Stimulated activated CD8-positive, alpha-beta memory T cell treated with anti-CD3 and anti-CD28 coated beads, Interleukin-7, amount 100 ng/mL, for 24 hours (primary cell): ENCODE data around the gene SLC38A8.

Source experiments
- DNase-seq: peaks from one replicate; pipeline ENCODE4 v3.0.0-alpha.2; 2020; ENCODE audit warnings: low read depth

SLC38A8 gene

DNA sequence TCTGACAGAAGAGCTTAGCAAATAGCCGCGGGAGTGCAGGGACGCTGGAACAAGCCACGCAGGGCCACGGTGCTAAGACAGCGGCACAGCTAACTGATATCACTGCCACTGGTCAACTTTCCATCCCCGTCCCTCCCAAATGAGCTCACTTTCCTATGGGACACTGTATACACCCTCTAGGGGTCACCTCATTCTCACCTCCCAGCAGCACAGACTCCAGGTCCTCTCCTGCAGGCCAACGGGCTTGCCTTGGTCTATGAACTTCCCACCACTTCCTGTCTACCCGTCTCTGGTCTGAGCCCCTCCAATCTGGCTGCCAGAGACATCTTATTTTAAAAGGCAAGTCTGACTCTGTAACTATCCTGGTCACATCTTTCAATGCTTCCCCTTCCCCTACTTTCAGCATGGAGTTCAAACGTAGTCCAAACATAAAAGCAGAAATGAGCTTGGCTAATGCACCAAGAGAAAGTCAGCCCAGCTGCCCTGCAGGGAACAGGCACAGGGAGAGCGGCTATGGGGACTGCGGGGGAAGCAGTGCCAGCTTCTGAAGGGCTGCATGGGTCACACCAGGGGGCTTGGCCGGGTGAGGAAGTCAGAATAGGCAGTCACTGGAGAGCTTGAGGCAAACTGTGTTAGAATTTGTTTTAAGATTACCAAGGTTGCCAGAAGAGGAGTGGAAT lies 26.3 kb upstream of the SLC38A8 start:
- DNase-seq, result no peak

DNA sequence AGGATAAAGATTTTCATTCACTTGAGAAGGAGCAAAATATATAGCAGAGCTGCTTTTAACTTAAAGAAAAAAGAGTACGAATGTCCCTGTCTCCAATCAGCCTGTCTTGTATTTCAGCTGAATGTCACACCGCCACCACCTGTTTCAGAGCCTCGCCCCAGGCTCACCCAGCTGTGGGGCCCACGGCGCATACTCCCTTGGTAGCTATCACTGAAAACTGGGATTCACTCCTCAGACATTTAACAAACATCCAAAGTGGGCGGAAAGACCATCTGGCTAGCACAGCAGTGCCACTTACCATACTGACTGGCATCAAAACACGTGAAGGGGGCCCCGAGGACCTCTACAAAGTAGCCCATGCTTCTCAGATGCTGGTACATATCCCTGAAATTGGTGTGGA lies 25.4 kb upstream of the SLC38A8 start:
- no peak for DNase-seq

DNA sequence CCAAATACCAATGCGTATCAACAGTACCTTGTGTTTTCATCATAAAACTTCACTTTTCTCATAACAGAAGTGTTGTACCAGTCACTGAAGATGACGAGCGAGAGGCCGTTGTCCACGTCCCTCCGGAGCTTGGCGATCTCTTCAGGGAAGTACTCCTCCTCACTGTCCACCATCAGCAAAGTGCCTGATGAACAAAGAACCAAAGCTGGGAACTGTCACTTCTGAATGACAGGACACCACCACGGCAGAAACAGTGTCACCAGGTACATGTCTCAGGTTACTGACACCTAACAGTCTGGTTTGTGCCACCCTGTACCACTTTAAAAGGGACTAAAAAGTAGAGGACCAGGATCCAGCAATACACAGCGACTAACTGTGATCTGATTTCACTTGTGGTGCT lies 25.0 kb upstream of the SLC38A8 start:
- DNase-seq, result no peak

DNA sequence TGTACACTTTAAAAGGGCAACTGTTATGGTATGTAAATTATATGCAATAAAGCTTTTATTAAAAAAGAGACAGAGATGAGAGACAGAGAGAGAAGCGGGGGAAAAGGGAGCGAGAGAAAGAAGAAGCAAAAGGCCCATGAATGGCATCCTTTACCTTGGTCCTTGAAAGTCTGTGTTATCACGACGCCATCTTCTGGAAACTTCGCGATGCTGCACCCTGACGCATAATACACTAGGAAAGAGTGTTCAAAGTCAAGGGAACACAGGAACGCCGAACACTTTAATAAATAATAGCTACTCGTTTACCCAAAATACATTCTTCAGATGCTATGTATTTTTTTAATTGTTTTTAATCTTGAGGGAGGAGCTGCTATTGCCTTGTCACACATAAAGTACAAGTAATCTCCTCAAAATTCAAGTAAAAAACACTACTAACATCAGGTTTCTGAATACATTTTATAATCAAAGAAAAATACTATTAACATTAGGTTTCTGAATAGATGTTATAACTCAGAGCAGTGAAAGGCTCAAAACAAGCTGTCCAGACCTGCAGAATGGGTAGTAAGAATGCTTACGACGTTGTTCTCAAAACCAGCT lies 23.0 kb upstream of the SLC38A8 start:
- peak; percentile 12 for DNase-seq

DNA sequence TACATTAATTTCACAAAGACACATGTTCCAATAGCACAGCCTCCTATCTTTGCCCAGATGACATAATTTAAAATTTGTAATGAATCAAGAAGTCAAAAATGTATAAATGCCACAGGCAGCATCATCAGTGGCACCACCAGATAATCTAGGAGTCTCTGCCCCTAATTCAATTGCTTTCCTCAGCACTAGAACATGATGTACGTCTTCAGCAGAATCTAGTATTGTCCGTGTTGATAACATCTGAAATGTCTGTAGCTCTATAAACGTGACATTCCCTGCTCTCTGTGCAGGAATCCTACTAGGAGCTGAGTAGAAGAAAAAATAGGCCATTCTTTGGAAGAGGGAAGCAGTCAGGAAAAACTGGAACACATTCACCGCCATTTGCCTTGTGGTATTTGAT lies 21.4 kb upstream of the SLC38A8 start:
- DNase-seq, result no peak

DNA sequence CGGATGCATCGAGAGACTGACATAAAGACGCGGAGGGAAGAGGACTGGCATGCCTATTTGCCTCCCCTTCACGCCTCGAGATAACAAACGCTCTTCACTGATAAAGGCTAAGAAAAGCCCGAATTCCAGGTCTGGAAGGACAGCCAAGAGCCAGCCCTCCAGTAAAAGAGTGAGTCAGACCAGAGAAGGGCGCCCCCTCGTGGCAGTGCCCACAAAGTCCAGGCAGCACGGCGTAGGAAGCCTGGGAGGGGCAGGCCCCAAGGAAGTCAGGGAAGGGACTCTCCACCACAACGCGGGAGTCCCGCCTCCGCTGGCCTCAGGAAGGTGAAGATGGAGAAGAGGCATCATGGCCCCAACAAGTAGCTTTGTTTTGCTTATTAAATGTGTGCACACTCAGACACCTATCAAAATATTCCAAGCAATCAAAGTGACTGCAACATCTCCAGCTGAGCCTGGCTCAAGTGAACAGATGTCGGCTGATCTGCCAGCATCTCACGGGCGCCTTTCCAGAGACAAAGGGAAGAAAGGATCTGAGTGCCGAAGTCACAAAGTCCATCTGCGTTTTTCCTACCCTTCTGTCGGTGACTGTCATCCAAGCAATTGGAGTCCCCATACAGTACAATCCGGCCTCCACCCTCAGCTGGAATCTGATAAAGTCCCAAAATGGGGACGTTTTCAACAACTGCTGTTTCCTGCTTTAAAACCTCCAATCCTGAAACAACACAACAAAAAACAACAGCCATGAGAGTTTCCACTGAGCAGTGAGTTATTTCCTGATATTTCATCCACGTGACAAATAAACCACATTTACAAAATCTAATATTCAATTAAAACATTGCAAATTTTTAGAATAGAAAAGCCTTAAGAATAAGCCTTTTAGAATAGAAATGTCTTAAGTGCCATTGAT lies 20.4 kb upstream of the SLC38A8 start:
- DNase-seq, result peak; percentile 56

DNA sequence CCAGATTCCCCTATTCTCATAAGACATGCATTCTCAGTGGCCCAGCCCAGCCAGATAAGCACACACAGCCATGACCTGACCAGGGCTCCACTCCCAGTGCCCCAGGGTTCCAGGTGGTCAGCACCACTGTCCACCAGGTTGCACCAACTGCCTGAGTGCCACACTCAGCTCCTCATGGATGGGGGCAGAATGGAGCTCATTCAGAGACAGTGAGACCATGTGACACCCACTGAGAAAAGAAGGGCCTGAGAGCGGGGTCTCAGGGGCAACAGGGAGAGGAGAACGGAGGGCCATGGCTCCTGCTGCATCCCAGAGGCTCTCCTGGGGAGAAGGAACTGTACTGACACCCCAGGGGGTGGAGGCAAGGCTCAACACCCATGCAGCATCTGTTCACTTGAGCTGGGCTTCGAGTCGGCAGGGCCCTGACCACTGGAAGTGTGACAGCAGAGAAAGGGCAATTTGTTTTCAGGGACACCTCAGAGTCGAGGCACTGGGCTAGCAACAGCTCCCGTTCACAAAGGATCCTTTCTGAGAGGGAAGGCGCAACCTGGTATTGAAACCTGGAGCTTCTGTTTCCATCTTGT lies 18.7 kb upstream of the SLC38A8 start:
- no peak for DNase-seq

DNA sequence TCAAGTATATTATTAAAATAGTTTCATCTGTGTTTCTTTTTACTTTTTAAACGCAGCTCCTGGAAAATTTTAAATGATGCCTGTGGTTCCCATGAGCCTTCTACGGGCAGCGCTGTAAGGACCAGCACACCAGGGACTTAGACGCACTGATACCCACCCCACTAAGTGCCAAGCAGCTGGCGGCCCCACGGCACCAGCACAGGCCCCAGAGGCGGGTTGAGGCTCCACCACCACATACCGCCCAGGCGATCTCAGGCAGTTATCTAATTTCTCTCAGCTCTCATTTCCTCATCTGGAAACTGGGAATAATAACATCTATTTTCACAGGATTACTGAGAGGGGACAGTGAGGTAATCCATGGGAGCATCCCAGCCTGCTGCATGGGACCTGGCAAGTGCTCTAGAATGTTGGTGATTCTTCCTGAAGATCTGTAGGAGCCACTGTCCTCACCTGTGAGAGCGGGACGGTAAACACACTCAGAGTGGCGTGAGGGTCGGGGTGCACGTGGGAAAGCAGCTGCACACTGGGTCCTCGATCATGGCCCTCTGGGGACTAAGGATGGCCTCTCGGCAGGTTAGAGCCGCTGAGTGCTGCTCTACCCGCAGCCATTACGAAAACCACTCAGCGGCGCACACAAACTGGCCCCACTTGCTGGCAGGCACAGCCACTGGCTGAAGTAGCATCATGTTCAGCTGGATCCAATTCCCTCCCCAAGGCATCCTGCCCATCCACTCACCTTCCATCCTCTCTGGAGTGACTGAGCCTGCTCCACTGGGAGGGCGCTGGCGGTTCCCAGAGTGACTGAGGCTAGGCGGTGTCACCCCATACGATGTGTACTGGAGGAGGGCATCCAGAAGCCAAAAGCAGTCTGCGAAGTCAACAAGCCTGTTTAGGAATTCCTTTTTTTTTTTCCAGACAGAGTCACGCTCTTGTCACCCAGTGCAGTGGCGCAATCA lies 17.6 kb upstream of the SLC38A8 start:
- DNase-seq, result no peak

DNA sequence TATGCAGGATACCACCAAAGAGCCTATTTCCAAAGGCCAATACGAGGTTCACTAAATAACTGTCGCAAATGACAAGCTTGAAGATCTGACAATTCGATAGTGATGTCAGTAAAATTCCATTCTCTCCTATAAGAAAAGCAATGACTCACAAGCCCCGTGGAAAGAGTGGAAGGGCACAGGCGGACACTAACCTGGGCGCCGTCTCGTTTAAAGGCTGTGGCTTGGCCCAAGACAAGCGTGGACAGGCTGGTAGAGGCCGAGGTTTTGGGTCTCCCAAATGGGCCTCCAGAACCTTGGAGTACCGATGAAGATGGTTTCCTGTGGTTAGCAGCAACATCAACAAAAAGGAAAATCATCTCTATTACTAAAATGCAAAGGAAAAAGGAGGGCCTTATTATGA lies 16.5 kb upstream of the SLC38A8 start:
- no peak for DNase-seq

DNA sequence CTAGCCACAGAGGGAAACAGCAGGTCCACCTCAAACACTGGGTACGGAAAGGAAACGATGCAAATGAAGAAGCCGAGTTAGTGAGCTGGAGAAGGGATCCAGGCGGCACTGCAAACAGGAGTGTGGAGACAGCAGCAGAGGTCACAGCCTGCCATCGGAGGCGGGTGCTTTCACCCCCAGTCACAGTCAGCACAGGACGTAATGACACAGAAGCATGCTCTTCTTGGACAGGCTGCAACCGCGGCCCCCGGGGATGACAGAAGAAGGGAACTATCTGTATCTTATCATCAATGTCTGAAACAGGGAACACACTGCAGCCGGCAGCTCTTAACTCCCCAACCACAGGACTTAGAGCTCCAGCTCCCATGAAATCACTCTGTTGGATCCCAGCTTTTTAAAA lies 16.1 kb upstream of the SLC38A8 start:
- DNase-seq, result no peak

DNA sequence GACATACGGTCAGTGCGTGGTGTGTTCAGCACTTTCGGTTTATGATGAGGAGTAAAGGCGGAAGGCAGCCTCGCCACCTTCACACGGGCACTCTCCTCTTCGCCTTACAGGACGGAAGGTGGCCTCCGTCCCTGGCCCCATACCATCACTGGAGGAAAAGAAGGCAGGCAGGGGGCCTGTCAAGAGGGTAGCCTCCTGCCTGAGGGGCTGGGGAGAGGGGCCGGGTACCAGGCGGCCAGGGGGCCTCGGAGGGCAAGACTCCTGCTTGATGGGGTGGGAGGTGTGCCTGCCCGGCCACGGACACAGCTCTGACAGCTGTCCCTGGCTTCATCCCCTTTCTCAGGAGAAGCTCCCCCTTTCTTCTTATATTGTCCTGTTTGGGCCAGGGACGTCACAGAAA lies 15.6 kb upstream of the SLC38A8 start:
- no peak for DNase-seq

DNA sequence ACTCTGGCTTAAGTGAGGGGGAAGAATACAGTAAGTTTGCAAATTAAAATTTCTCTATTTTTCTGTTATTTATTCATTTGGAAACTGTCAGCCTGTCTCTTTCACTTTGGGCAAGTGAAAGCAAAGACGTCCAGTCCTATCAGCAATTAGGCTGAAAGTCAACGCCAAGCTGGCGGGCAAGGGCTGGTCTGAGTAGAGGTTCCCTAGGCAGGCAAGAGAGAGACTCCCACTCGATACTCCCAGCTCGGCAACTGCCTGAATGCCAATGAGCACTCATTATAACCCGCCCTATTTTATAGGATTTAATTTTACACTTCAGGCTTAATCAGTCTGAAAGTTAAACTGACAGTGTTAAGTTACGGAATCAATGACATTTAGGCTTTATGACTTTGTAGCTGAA lies 14.3 kb upstream of the SLC38A8 start:
- no peak for DNase-seq

DNA sequence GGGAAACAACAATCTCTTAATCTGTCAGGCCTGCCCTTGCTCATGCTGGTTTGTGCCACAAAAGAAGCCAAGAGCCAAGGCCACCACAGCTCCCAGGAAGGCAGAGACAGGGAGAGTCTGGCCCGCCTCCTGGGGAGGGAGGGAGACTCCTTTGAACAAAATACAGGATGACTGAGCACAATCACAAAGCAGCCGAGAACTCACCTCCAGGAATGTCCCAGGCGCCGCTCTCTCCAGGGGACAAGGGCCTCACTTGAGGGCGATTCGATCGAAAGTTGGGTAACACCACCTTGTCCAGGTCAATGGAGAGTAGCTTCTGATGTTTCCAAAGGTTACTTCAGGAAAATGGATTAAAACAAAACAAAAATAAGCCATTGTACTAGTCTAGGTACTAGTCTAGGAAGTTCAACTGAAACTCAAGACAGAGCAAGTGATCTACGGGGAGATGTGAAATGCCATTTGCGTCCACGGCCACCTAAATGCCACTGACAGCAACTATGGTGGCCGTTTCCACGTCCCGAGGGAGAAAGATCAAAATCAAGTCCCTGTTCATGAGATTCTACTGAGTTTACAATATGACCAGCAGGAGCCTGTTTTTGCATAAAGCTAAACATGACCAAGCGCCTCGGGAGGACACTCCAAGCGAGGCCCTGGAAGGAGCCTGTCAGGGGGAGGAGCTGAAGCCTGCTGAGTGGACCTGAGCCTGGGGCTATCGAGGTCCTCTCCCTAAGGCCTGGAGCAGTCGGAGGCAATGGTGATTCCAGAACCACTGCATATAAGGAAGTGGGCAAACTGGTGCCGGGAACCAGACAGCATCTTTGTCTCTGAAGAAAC lies 13.4 kb upstream of the SLC38A8 start:
- no peak for DNase-seq

DNA sequence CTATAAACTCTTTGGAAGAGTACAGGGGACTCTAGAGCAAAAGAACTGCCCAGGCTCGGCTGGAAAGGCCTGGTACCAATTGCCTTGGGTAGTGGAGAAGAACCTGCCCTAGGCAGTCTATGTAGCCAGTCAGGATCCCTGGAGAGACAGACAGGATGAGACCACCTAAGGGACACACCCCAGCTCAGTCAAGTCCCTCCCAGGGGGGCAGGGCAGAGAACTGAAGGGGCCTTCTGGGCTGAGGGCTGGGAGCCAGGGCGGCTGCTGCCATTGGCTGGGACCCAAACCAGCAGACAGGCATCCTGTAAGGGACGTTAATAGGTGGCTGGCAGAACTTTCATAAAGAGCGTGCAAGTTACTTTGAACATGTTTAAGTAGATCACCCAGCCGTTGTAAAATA lies 12.8 kb upstream of the SLC38A8 start:
- DNase-seq, result no peak

DNA sequence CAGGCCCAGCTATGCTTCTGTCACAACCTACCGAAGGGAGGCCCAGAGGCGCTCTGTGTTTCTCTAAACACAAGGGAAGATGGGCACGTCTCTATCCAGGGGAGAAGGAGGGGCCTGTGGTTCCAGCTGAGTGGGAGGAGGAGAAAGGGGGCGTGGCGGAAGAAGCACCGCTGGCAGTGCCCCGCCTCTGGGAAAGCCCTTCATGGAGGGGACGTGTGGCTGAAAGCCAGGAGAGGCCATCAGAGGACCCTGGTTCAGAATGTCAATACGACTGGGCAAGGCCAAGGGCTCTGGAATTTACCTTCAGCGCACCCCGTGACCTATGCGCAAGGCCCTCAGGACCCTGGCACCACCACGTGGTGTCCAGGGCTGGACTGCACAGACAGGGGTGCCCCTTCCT lies 12.3 kb upstream of the SLC38A8 start:
- no peak for DNase-seq

DNA sequence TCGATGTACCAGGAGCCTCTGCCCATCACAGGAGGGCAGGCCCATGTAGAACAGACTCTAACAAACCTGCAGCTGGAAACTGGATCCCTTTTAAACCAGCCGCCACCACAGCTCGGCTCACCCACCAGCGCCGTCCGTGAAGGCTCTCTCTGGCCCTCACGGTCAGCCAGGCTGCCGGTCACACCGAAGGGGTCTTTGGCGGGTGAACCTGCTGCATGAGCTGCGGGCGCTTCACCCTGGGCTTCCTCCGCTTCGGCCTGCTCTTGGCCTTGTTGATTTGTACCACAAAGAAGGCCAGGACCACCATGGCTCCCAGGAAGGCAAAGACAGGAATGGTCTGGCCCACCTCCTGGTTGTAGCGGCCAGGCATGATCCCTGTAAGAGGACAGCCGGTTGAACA lies 11.7 kb upstream of the SLC38A8 start:
- DNase-seq, result no peak

DNA sequence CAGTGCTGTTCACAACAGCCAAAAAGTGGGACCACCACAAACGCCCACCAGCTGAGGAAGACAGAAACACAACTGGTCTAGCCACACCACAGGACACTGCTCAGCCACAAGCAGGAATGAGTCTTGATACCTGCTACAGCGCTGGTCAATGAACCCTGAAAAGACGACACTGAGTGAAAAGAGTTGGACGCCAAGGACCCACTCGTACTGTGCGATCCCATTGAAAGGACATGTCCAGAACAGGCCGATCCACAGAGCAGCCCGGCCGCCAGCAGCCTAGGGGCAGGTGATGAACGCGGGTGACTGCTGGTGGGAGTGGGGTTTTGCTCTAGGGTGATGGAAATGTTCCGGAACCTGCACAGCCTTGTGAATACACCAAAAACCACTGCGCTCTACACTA lies 10.6 kb upstream of the SLC38A8 start:
- DNase-seq, result no peak

DNA sequence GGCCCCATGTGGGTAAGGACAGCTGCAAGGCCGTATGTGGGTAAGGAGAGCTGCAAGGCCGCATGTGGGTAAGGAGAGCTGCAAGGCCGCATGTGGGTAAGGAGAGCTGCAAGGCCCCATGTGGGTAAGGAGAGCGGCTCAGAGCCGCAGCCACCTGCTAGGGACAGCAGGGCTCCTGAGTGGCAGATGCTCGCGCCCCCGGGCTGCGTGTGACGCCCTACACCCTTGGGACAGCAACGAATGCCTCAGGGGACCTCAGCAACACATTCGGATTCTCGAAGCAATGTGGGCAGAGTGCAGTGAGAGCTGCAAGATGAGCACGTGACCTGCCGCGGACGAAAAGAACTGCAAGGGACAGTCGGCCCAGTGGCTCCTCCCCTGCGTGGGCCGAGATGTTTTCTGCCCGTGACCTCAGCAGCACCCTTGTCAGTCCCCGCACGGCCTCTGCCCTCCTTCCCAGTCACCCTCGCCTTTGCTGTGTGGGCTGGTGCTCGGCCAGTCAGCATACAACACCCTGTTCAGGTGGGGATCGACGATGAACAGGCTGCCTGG lies 9.6 kb upstream of the SLC38A8 start:
- DNase-seq, result no peak

DNA sequence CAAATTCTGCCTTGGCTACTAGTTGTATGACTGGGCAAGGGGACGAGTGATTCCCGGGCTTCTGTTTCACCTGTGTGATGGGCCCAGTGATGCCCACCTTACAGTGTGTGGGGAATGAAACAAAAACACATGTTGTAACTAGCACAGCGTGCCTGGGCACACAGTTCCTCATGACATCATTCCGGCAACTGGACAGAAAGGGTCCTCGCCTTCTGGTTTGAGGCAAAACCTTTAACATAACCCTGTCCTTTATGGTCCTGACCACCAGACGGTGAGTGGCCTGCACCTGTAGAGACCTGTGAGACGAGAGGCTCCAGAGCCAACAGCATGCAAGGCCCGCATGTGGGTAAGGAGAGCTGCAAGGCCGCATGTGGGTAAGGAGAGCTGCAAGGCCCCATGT lies 7.7 kb upstream of the SLC38A8 start:
- DNase-seq, result no peak

DNA sequence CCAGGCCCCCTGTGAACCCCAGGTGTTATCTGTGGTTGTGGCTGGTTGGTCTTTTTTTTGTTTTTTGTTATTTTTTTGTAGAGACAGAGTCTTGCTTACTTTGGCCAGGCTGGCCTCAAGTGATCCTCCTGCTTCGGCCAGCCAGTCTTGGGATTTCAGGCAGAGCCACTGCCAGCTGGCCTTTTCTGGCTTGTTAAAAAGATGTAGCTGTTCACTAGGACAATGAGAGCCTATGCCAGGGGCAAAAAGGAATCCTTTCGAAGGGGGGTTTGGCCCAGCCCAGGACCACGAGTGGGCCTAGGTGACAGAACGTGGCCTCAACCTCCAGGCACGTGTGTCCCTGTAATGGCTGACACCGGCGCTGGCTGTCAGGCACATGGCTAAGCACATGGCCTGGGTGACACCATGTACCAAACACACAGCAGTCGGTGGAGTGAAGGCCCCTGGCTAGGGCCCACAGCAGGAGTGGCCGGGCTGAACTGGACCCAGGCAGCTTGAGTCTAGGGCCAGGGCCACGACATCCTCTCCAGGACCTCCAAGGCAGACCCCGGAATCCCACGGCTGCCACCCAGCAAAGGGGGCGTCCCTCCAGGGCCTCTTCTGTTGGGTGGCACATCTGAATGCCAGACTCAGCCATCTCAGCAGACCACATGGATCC lies 6.9 kb upstream of the SLC38A8 start:
- no peak for DNase-seq
